GM18858 (cell line): ENCODE measurements around the gene ARID3C.

ENCODE experiments used
- ATAC-seq: cut with Tn5 transposase; IDR thresholded peaks from one replicate; pipeline ENCODE4 v1.9.1; 2021; ENCODE audit not compliant: unreplicated experiment

Gene ARID3C

GRCh38 chr9:34599546-34599945, 29.3 kb downstream of the ARID3C start:
- no peak for ATAC-seq

GRCh38 chr9:34594177-34594576, 34.7 kb downstream of the ARID3C start:
- no peak for ATAC-seq

- ATAC-seq, result no peak
Measured at GRCh38 chr9:34592895-34593601, 35.8 kb downstream of the ARID3C start.

GRCh38 chr9:34591917-34592866, 36.7 kb downstream of the ARID3C start:
- ATAC-seq, result no peak

GRCh38 chr9:34591248-34591916, 37.5 kb downstream of the ARID3C start:
- no peak for ATAC-seq

GRCh38 chr9:34590381-34591247, 38.3 kb downstream of the ARID3C start:
- ATAC-seq, result no peak

- no peak for ATAC-seq
Measured at GRCh38 chr9:34589636-34590380, 39.1 kb downstream of the ARID3C start, which contains the start of gene CNTFR. CNTFR (minus strand) TSS chr9:34589724; CDS start chr9:34568981, 20,743 bp downstream.

- ATAC-seq, result no peak
Measured at GRCh38 chr9:34588671-34589635, 39.9 kb downstream of the ARID3C start.

GRCh38 chr9:34587271-34587670, 41.6 kb downstream of the ARID3C start:
- ATAC-seq, result no peak

- no peak for ATAC-seq
Measured at GRCh38 chr9:34585946-34586669, 42.8 kb downstream of the ARID3C start.

GRCh38 chr9:34584970-34585369, 43.9 kb downstream of the ARID3C start:
- no peak for ATAC-seq

GRCh38 chr9:34582787-34583186, 46.1 kb downstream of the ARID3C start:
- no peak for ATAC-seq

GRCh38 chr9:34581318-34581717, 47.5 kb downstream of the ARID3C start:
- no peak for ATAC-seq

GRCh38 chr9:34580358-34580757, 48.5 kb downstream of the ARID3C start:
- ATAC-seq, result no peak

GRCh38 chr9:34579808-34580163, 49.1 kb downstream of the ARID3C start:
- no peak for ATAC-seq

GRCh38 chr9:34579104-34579807, 49.6 kb downstream of the ARID3C start:
- ATAC-seq, result no peak
